ENCODE measurements around the gene MMP26. TPM values are rescaled to one million over a fixed set of nuclear protein-coding genes. Genes with fewer than 3 reads are reported as not detected.

The MMP26 gene
- total and polyA plus RNA-seq, 7 donors, result not detected

Other genes with a start within 250 kb of the MMP26 start
- under 1 TPM in 1 of 4 donors, not detected in 3; 0.14 TPM for gene OR52K1, start 222.1 kb upstream of the MMP26 start, total RNA-seq
- gene OR52K1, start 222.1 kb upstream of the MMP26 start, polyA plus RNA-seq, result not detected
- gene OR52M1, start 159.6 kb upstream of the MMP26 start, total RNA-seq, result not detected
- not detected for gene OR52M1, start 159.6 kb upstream of the MMP26 start, polyA plus RNA-seq
- gene OR52I2, start 123.0 kb upstream of the MMP26 start, total RNA-seq, result not detected
- not detected for gene OR52I2, start 123.0 kb upstream of the MMP26 start, polyA plus RNA-seq
- not detected for gene OR52I1, start 110.7 kb upstream of the MMP26 start, total RNA-seq
- gene OR52I1, start 110.7 kb upstream of the MMP26 start, polyA plus RNA-seq, result not detected
- 10 to 100 TPM in 3 of 4 donors, 1 to 10 TPM in 1; 8.9 to 15.0 (median 11.7) TPM for gene TRIM68, start 96.6 kb upstream of the MMP26 start, total RNA-seq
- gene TRIM68, start 96.6 kb upstream of the MMP26 start, polyA plus RNA-seq, result 10 to 100 TPM in 2 of 3 donors, 1 to 10 TPM in 1; 6.0 to 12.9 (median 11.6) TPM
- gene OR51D1, start 67.3 kb upstream of the MMP26 start, total RNA-seq, result not detected
- not detected for gene OR51D1, start 67.3 kb upstream of the MMP26 start, polyA plus RNA-seq
- 1 to 10 TPM in 3 of 4 donors, under 1 TPM in 1; 0.33 to 2.2 (median 1.6) TPM for gene OR51E1, start 60.8 kb upstream of the MMP26 start, total RNA-seq
- under 1 TPM in 2 of 3 donors, not detected in 1; 0.23 to 0.50 TPM for gene OR51E1, start 60.8 kb upstream of the MMP26 start, polyA plus RNA-seq
- gene OR51E2, start 6.9 kb upstream of the MMP26 start, total RNA-seq, result 10 to 100 TPM in 2 of 4 donors, 1 to 10 TPM in 2; 1.3 to 24.8 (median 7.1) TPM
- under 1 TPM in 1 of 3 donors, not detected in 2; 0.63 TPM for gene OR51E2, start 6.9 kb upstream of the MMP26 start, polyA plus RNA-seq
- gene OR51F1, start 65.2 kb downstream of the MMP26 start, total RNA-seq, result not detected
- gene OR51F1, start 65.2 kb downstream of the MMP26 start, polyA plus RNA-seq, result not detected
- gene OR52R1, start 99.6 kb downstream of the MMP26 start, total RNA-seq, result not detected
- not detected for gene OR52R1, start 99.6 kb downstream of the MMP26 start, polyA plus RNA-seq
- not detected for gene OR51F2, start 116.5 kb downstream of the MMP26 start, total RNA-seq
- gene OR51F2, start 116.5 kb downstream of the MMP26 start, polyA plus RNA-seq, result not detected
- not detected for gene OR51S1, start 144.4 kb downstream of the MMP26 start, total RNA-seq
- gene OR51S1, start 144.4 kb downstream of the MMP26 start, polyA plus RNA-seq, result not detected
- gene OR51T1, start 177.1 kb downstream of the MMP26 start, total RNA-seq, result not detected
- gene OR51T1, start 177.1 kb downstream of the MMP26 start, polyA plus RNA-seq, result not detected
- gene OR51A7, start 199.0 kb downstream of the MMP26 start, total RNA-seq, result not detected
- gene OR51A7, start 199.0 kb downstream of the MMP26 start, polyA plus RNA-seq, result not detected
- gene OR51G2, start 214.6 kb downstream of the MMP26 start, total RNA-seq, result not detected
- gene OR51G2, start 214.6 kb downstream of the MMP26 start, polyA plus RNA-seq, result not detected
- not detected for gene OR51G1, start 219.6 kb downstream of the MMP26 start, total RNA-seq
- not detected for gene OR51G1, start 219.6 kb downstream of the MMP26 start, polyA plus RNA-seq
- not detected for gene OR51A4, start 242.8 kb downstream of the MMP26 start, total RNA-seq
- gene OR51A4, start 242.8 kb downstream of the MMP26 start, polyA plus RNA-seq, result not detected

All from sigmoid colon (tissue), 7 donors.